ENCODE measurements around the gene ADAMTSL1. TPM values are rescaled to one million over a fixed set of nuclear protein-coding genes. Genes with fewer than 3 reads are reported as not detected.

The ADAMTSL1 gene
- total RNA-seq, 1 experiment from 2014 or later = 1.2 TPM

GRCh38 chr9:18923167-18923566 is 449.2 kb downstream of the ADAMTSL1 start:
- peaks cover 6 to 9% of the 10 kb centered on the region in 2 experiments for H3K4me1 Mint-ChIP-seq
- DNase-seq = no peak
- no peaks in the 10 kb centered on the region for H3K79me1 ChIP-seq (ENCODE audit: insufficient read depth, low read depth, low read length, poor library complexity, severe bottlenecking)
- no peak overlapping the region for H3K27ac Mint-ChIP-seq
- no peak overlapping the region for H3T11ph ChIP-seq (ENCODE audit: low read length)
- no peak overlapping the region for H3K14ac ChIP-seq (ENCODE audit: insufficient read depth, low read length)
- no peak overlapping the region for H4K5ac ChIP-seq (ENCODE audit: insufficient read length, low read depth, low read length)
- no peak overlapping the region for H2AK5ac ChIP-seq (ENCODE audit: insufficient read length, low read length)
- H3K27me3 Mint-ChIP-seq (ENCODE audit: low read depth) = no peaks in the 10 kb centered on the region
- no peak overlapping the region for H2BK120ac ChIP-seq (ENCODE audit: low read depth, low read length, poor library complexity, severe bottlenecking)
- H3K9ac ChIP-seq (ENCODE audit: extremely low read depth, insufficient read length, low read length) = no peak overlapping the region
- H2BK12ac ChIP-seq (ENCODE audit: insufficient read length, low read depth, low read length) = no peak overlapping the region
- H3K4me1 ChIP-seq (ENCODE audit: insufficient read depth, low read length) = no peaks in the 10 kb centered on the region
- no peaks in the 10 kb centered on the region for H3K79me2 ChIP-seq (ENCODE audit: insufficient read depth, low read length)
- H2BK15ac ChIP-seq (ENCODE audit: low read depth, low read length) = no peak overlapping the region
- TF ChIP-seq CTCF (conservative IDR thresholded peaks at IDR 0.05) = no peak
- no peak overlapping the region for H2BK5ac ChIP-seq (ENCODE audit: insufficient read length, low read length)
- no peak overlapping the region for H2BK20ac ChIP-seq (ENCODE audit: low read depth, low read length, poor library complexity, severe bottlenecking)
- no peak overlapping the region for H3K56ac ChIP-seq (ENCODE audit: insufficient read length, low read depth, low read length)
- no peak overlapping the region for H3K4me2 ChIP-seq (ENCODE audit: insufficient read depth, insufficient read length, low read length)
- H3K18ac ChIP-seq (ENCODE audit: insufficient read length, low read depth, low read length) = no peak overlapping the region
- H3K9me3 ChIP-seq (ENCODE audit: control insufficient read depth, low read depth, low read length) = no peaks in the 10 kb centered on the region
- H3K9me3 Mint-ChIP-seq = 0 out of 5 replicates have a peak, but pooled peaks cover 0 to 2% of the 10 kb centered on the region in 2 experiments
- H3K36me3 Mint-ChIP-seq (ENCODE audit: insufficient read depth in 1 of 3, low read depth in 3 of 3) = no peaks in the 10 kb centered on the region; a peak in 1 of 7 replicates
- no peak overlapping the region for H4K91ac ChIP-seq (ENCODE audit: insufficient read length, low read depth, low read length)
- H3K23ac ChIP-seq (ENCODE audit: insufficient read length, low read depth, low read length) = no peak overlapping the region
- H3K23me2 ChIP-seq (ENCODE audit: insufficient read length, low read depth, low read length, poor library complexity, severe bottlenecking) = no peaks in the 10 kb centered on the region
- no peaks in the 10 kb centered on the region for H3K27me3 ChIP-seq (ENCODE audit: insufficient read depth, low read length)
- no peak overlapping the region for H2AFZ ChIP-seq (ENCODE audit: low read length)
- no CpG with 5 or more reads among the region's 2 CpGs for WGBS (ENCODE audit: extremely low coverage, insufficient read length, low lambda C conversion rate)
- no peak overlapping the region for H4K8ac ChIP-seq (replicated peaks; ENCODE audit: insufficient read length, low read depth, low read length)
- no peak overlapping the region for H3K27ac ChIP-seq (ENCODE audit: insufficient read length, low read depth, low read length)
- H3K4me3 Mint-ChIP-seq = no peak overlapping the region
- no peaks in the 10 kb centered on the region for H4K20me1 ChIP-seq (ENCODE audit: control insufficient read depth, insufficient read depth, insufficient read length)
- H3K4ac ChIP-seq (ENCODE audit: low read depth, low read length) = no peak overlapping the region

All from H9 (cell line).